Measurements from ENCODE around the gene PLEKHA6. TPM values are rescaled to one million over a fixed set of nuclear protein-coding genes. Genes with fewer than 3 reads are reported as not detected.

PLEKHA6 gene
- total RNA-seq, 1 experiment from 2014 or later, result 5.5 TPM

DNA sequence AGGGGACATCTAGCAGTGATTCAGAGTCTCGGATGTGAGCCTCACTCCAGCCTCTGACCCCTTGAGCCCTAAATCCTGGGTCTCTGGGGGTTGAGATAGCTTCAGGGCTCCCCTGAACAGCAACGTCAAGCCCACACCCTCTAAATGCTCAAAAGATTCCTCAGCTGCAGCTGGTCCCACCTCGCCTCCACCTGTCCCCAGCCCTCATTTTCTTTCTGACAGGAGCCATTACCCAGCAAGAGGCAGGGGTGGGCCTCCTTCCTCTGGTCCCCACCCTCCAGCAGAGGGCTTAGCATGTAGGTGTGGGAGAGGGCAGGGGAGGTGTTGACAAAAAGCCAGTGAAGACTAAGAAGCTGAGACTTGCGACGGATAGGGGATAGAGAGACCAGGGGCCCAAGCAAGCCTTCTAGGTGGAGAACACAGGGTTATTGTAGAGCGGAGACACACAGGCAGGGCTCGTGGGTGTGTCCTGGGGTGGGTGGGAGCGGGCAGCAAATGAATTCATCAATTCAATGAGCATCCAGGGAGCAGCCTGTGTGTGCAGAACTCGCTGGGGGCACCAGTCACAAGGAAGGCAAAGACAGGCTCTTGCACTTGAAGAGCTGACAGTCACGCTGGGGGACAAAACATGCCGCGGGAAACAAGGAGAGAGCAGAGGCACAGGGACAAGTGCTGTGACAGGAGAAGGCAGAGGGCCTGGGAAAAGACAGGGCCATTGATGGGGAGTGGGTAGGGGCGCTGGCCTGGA is 97.0 kb downstream of the PLEKHA6 start:
- TF ChIP-seq SIN3A (IDR thresholded peaks at IDR 0.05; ENCODE audit: borderline replicate concordance, insufficient read depth, low read depth, low read length), result no peak
- TF ChIP-seq, protein P1, sequence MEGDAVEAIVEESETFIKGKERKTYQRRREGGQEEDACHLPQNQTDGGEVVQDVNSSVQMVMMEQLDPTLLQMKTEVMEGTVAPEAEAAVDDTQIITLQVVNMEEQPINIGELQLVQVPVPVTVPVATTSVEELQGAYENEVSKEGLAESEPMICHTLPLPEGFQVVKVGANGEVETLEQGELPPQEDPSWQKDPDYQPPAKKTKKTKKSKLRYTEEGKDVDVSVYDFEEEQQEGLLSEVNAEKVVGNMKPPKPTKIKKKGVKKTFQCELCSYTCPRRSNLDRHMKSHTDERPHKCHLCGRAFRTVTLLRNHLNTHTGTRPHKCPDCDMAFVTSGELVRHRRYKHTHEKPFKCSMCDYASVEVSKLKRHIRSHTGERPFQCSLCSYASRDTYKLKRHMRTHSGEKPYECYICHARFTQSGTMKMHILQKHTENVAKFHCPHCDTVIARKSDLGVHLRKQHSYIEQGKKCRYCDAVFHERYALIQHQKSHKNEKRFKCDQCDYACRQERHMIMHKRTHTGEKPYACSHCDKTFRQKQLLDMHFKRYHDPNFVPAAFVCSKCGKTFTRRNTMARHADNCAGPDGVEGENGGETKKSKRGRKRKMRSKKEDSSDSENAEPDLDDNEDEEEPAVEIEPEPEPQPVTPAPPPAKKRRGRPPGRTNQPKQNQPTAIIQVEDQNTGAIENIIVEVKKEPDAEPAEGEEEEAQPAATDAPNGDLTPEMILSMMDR (IDR thresholded peaks at IDR 0.05), result no peak
- TF ChIP-seq, protein P2, sequence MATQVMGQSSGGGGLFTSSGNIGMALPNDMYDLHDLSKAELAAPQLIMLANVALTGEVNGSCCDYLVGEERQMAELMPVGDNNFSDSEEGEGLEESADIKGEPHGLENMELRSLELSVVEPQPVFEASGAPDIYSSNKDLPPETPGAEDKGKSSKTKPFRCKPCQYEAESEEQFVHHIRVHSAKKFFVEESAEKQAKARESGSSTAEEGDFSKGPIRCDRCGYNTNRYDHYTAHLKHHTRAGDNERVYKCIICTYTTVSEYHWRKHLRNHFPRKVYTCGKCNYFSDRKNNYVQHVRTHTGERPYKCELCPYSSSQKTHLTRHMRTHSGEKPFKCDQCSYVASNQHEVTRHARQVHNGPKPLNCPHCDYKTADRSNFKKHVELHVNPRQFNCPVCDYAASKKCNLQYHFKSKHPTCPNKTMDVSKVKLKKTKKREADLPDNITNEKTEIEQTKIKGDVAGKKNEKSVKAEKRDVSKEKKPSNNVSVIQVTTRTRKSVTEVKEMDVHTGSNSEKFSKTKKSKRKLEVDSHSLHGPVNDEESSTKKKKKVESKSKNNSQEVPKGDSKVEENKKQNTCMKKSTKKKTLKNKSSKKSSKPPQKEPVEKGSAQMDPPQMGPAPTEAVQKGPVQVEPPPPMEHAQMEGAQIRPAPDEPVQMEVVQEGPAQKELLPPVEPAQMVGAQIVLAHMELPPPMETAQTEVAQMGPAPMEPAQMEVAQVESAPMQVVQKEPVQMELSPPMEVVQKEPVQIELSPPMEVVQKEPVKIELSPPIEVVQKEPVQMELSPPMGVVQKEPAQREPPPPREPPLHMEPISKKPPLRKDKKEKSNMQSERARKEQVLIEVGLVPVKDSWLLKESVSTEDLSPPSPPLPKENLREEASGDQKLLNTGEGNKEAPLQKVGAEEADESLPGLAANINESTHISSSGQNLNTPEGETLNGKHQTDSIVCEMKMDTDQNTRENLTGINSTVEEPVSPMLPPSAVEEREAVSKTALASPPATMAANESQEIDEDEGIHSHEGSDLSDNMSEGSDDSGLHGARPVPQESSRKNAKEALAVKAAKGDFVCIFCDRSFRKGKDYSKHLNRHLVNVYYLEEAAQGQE (IDR thresholded peaks at IDR 0.05; ENCODE audit: insufficient read depth in 1 of 2, low read depth in 2 of 2, low read length in 1 of 2), result no peak
- no peak for TF ChIP-seq TCF7L2 (IDR thresholded peaks at IDR 0.05; ENCODE audit: low read depth, low read length)
- TF ChIP-seq POLR2AphosphoS5 (IDR thresholded peaks at IDR 0.05; ENCODE audit: low read depth, low read length), result no peak
- intact Hi-C loops (cut with micrococcal nuclease; ENCODE audit: unreplicated experiment) (no loop called here), in situ Hi-C loops (cut with HindIII; ENCODE audit: low pct_unique_long_range_greater_than_20kb, low sequenced_read_pairs) (no loop called here)
- no peaks in the 10 kb centered on the region for H3K27me3 ChIP-seq (ENCODE audit: control insufficient read depth, insufficient read depth, low read length)
- BruUV-seq (replicated peaks), result no TSS peak
- ChIA-PET POLR2A (interaction anchor here (0.5 kb wide), 1 partner anchor 219 kb away, joined by 3 read pairs; no protein-coding TSS in a partner anchor), CTCF (no interaction called here)
- H3K4me1 ChIP-seq (ENCODE audit: control insufficient read depth, insufficient read depth, low read length), result no peaks in the 10 kb centered on the region
- no peak overlapping the region for H3K4me3 ChIP-seq (ENCODE audit: low read depth in 2 of 2, low read length in 2 of 2)
- H3K9me3 ChIP-seq (ENCODE audit: control insufficient read depth, insufficient read depth, low read depth, low read length), result no peaks in the 10 kb centered on the region
- DNase-seq (ENCODE audit: low read depth, low spot score) (no peak), ATAC-seq (no peak)
- no peaks in the 10 kb centered on the region for H3K36me3 ChIP-seq (ENCODE audit: control insufficient read depth, insufficient read depth, low read length)
- H3K27ac ChIP-seq (ENCODE audit: low read length), result no peak overlapping the region

GRCh38 chr1:204261746-204262505 is 97.8 kb downstream of the PLEKHA6 start:
- no peak for TF ChIP-seq POLR2AphosphoS5 (IDR thresholded peaks at IDR 0.05; ENCODE audit: low read depth, low read length)
- no peak for TF ChIP-seq TCF7L2 (IDR thresholded peaks at IDR 0.05; ENCODE audit: low read depth, low read length)
- TF ChIP-seq, protein P1 (IDR thresholded peaks at IDR 0.05), result no peak
- no peak for TF ChIP-seq SIN3A (IDR thresholded peaks at IDR 0.05; ENCODE audit: borderline replicate concordance, insufficient read depth, low read depth, low read length)
- TF ChIP-seq, protein P2 (IDR thresholded peaks at IDR 0.05; ENCODE audit: insufficient read depth in 1 of 2, low read depth in 2 of 2, low read length in 1 of 2), result no peak
- H3K36me3 ChIP-seq (ENCODE audit: control insufficient read depth, insufficient read depth, low read length), result no peaks in the 10 kb centered on the region
- no peak overlapping the region for H3K27ac ChIP-seq (ENCODE audit: low read length)
- H3K27me3 ChIP-seq (ENCODE audit: control insufficient read depth, insufficient read depth, low read length), result no peaks in the 10 kb centered on the region
- no TSS peak for BruUV-seq (replicated peaks)
- in situ Hi-C loops (cut with HindIII; ENCODE audit: low pct_unique_long_range_greater_than_20kb, low sequenced_read_pairs) (no loop called here), intact Hi-C loops (cut with micrococcal nuclease; ENCODE audit: unreplicated experiment) (no loop called here)
- H3K4me3 ChIP-seq (ENCODE audit: low read depth in 2 of 2, low read length in 2 of 2), result no peak overlapping the region
- ChIA-PET CTCF (no interaction called here), POLR2A (interaction anchor here (0.5 kb wide), 1 partner anchor 218 kb away, joined by 3 read pairs; no protein-coding TSS in a partner anchor)
- no peak for ATAC-seq
- H3K4me1 ChIP-seq (ENCODE audit: control insufficient read depth, insufficient read depth, low read length), result no peaks in the 10 kb centered on the region
- no peaks in the 10 kb centered on the region for H3K9me3 ChIP-seq (ENCODE audit: control insufficient read depth, insufficient read depth, low read depth, low read length)
- DNase-seq (ENCODE audit: low read depth, low spot score), result no peak

Measured in Panc1 (cell line).